OCI-LY7 (cell line): ENCODE results near the gene DYRK2. TPM values are rescaled to one million over a fixed set of nuclear protein-coding genes. Genes with fewer than 3 reads are reported as not detected.

Experiments used
- BruUV-seq: library from RNA; stranded (reverse); fragments of 400-500 nt; replicated peaks from 2 replicates; lab custom pipeline; 2021; lab: Mats Ljungman, UMichigan
- CTCF ChIA-PET: fragments of 300-600 bp; sonication (Branson Sonifier 250); formaldehyde crosslinking; loops from one replicate; lab custom pipeline; 2022; ENCODE audit warnings: antibody characterized with exemption; ENCODE audit not compliant: unreplicated experiment; lab: Charles Lee
- POLR2A ChIA-PET: fragments of 300-600 bp; sonication (Branson Sonifier 250); formaldehyde crosslinking; loops from one replicate; lab custom pipeline; 2022; ENCODE audit warnings: antibody characterized with exemption; lab: Charles Lee
- DNase-seq: peaks from one replicate; pipeline ENCODE4 v3.0.0-alpha.2; 2015; ENCODE audit warnings: low spot score
- H2AFZ ChIP-seq: fragments of 200-600 bp; sonication (generic), shearing (Covaris generic); 2 replicates; pipeline ENCODE4 v1.6.1; 2014; ENCODE audit warnings: mild to moderate bottlenecking, antibody characterized with exemption, low read length, moderate library complexity
- H3K27ac ChIP-seq: fragments of 200-600 bp; sonication (generic); 2 replicates; pipeline ENCODE4 v1.5.1; 2014; ENCODE audit warnings: mixed run types, low read depth, mild to moderate bottlenecking, moderate library complexity, low read length, inconsistent platforms; ENCODE audit not compliant: poor library complexity, severe bottlenecking
- H3K36me3 ChIP-seq: fragments of 200-600 bp; sonication (generic); 2 replicates; pipeline ENCODE4 v1.6.1; 2014; ENCODE audit warnings: mild to moderate bottlenecking, antibody characterized with exemption, low read length, moderate library complexity, mixed read lengths; ENCODE audit not compliant: insufficient read depth
- H3K4me1 ChIP-seq: fragments of 200-600 bp; sonication (generic); 2 replicates; pipeline ENCODE4 v1.5.1; 2014; ENCODE audit warnings: mild to moderate bottlenecking, low read length; ENCODE audit not compliant: insufficient read depth, poor library complexity, severe bottlenecking
- H3K4me2 ChIP-seq: fragments of 200-600 bp; sonication (generic); 2 replicates; pipeline ENCODE4 v1.6.1; 2014; ENCODE audit warnings: mild to moderate bottlenecking, low read length
- H3K4me3 ChIP-seq: fragments of 200-600 bp; sonication (generic); 2 replicates; pipeline ENCODE4 v1.5.1; 2014; ENCODE audit warnings: mild to moderate bottlenecking, low read depth, low read length; ENCODE audit not compliant: poor library complexity, severe bottlenecking
- H3K79me2 ChIP-seq: fragments of 200-600 bp; sonication (generic); 2 replicates; pipeline ENCODE4 v1.6.1; 2016; ENCODE audit warnings: low read depth, mild to moderate bottlenecking, low read length, moderate library complexity, mixed read lengths; ENCODE audit not compliant: insufficient read depth
- H3K9me2 ChIP-seq: fragments of 200-600 bp; sonication (generic); 2 replicates; pipeline ENCODE4 v1.6.1; 2016; ENCODE audit warnings: mild to moderate bottlenecking, low read length, mixed read lengths; ENCODE audit not compliant: insufficient read depth
- H3K9me3 ChIP-seq: fragments of 200-600 bp; sonication (generic); 2 replicates; pipeline ENCODE4 v1.6.1; 2014; ENCODE audit warnings: mild to moderate bottlenecking, mixed run types, low read length, mixed read lengths
- H4K20me1 ChIP-seq: fragments of 200-600 bp; sonication (generic); 2 replicates; pipeline ENCODE4 v1.6.1; 2014; ENCODE audit warnings: mild to moderate bottlenecking, antibody characterized with exemption, low read length, moderate library complexity, mixed read lengths; ENCODE audit not compliant: insufficient read depth
- EZH2phosphoT487 ChIP-seq: fragments of 200-600 bp; sonication (generic); IDR thresholded peaks from 2 replicates; pipeline ENCODE4 v1.6.1; 2018; ENCODE audit warnings: low read depth, borderline replicate concordance, mild to moderate bottlenecking, mixed run types, antibody characterized with exemption, low read length, moderate library complexity, mixed read lengths
- intact Hi-C: fragments of 100-400 bp; cut with micrococcal nuclease; formaldehyde crosslinking; loops from one replicate; pipeline ENCODE4 v1.10.0; 2022; ENCODE audit not compliant: unreplicated experiment
- total RNA-seq, 2 experiments: library from RNA; depleted of rRNA in 1 of 2; stranded (reverse); fragments of >200 nt in 1 of 2; shearing (Covaris generic) in 1 of 2; gene quantifications; 2 replicates each; pipeline ENCODE4 v1.2.3, GENCODE V29; 2014 to 2022
- TF ChIP-seq, protein P1 (sequence below): fragments of 200-600 bp; sonication (generic); conservative IDR thresholded peaks from 2 replicates; pipeline ENCODE4 v1.5.1; 2014; ENCODE audit warnings: mild to moderate bottlenecking, antibody characterized with exemption, low read length, moderate library complexity, mixed read lengths

Gene DYRK2
- total RNA-seq, 2 experiments from 2014 or later, result 30.6 to 32.3 TPM

GRCh38 chr12:67632005-67632404 lies 16.5 kb upstream of the DYRK2 start:
- peaks cover 24% of the 10 kb centered on the region for H3K4me1 ChIP-seq
- H4K20me1 ChIP-seq, result no peaks in the 10 kb centered on the region
- H3K9me2 ChIP-seq, result no peaks in the 10 kb centered on the region
- no peak overlapping the region for H3K4me3 ChIP-seq
- no peaks in the 10 kb centered on the region for H3K9me3 ChIP-seq
- intact Hi-C loops, result no loop called here
- no peaks in the 10 kb centered on the region for H3K36me3 ChIP-seq
- H3K4me2 ChIP-seq, result no peak overlapping the region
- H3K79me2 ChIP-seq, result no peaks in the 10 kb centered on the region
- no peak for DNase-seq
- POLR2A ChIA-PET, result interaction anchor here (0.6 to 1.2 kb wide), 3 partner anchors 11 to 294 kb away, joined by 3 to 5 read pairs (median 4); no protein-coding TSS in a partner anchor
- no peak for TF ChIP-seq EZH2phosphoT487
- TF ChIP-seq, protein P1, sequence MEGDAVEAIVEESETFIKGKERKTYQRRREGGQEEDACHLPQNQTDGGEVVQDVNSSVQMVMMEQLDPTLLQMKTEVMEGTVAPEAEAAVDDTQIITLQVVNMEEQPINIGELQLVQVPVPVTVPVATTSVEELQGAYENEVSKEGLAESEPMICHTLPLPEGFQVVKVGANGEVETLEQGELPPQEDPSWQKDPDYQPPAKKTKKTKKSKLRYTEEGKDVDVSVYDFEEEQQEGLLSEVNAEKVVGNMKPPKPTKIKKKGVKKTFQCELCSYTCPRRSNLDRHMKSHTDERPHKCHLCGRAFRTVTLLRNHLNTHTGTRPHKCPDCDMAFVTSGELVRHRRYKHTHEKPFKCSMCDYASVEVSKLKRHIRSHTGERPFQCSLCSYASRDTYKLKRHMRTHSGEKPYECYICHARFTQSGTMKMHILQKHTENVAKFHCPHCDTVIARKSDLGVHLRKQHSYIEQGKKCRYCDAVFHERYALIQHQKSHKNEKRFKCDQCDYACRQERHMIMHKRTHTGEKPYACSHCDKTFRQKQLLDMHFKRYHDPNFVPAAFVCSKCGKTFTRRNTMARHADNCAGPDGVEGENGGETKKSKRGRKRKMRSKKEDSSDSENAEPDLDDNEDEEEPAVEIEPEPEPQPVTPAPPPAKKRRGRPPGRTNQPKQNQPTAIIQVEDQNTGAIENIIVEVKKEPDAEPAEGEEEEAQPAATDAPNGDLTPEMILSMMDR, result no peak
- CTCF ChIA-PET, result no interaction called here
- H2AFZ ChIP-seq, result peak overlapping the region; percentile 95; the same call in 1 of the 2 replicates
- BruUV-seq, result no TSS peak
- H3K27ac ChIP-seq, result no peak overlapping the region

GRCh38 chr12:67633024-67633610 lies 15.4 kb upstream of the DYRK2 start:
- H3K4me3 ChIP-seq, result no peak overlapping the region
- H3K4me2 ChIP-seq, result no peak overlapping the region
- no peaks in the 10 kb centered on the region for H3K9me2 ChIP-seq
- no peaks in the 10 kb centered on the region for H3K36me3 ChIP-seq
- H2AFZ ChIP-seq, result peak overlapping the region; percentile 4; the same call in 1 of the 2 replicates
- TF ChIP-seq EZH2phosphoT487, result no peak
- TF ChIP-seq, protein P1, result no peak
- POLR2A ChIA-PET, result interaction anchor here (0.6 to 1.5 kb wide), 10 partner anchors 10 to 1698 kb away, joined by 3 to 5 read pairs (median 4); no protein-coding TSS in a partner anchor
- CTCF ChIA-PET, result no interaction called here
- H3K27ac ChIP-seq, result no peak overlapping the region
- no peaks in the 10 kb centered on the region for H3K79me2 ChIP-seq
- H3K4me1 ChIP-seq, result peaks cover 24% of the 10 kb centered on the region
- H3K9me3 ChIP-seq, result no peaks in the 10 kb centered on the region
- no peaks in the 10 kb centered on the region for H4K20me1 ChIP-seq
- intact Hi-C loops, result no loop called here
- BruUV-seq, result no TSS peak
- no peak for DNase-seq

- H3K4me1 ChIP-seq, result peaks cover 24% of the 10 kb centered on the region
- H3K9me2 ChIP-seq, result no peaks in the 10 kb centered on the region
- H4K20me1 ChIP-seq, result no peaks in the 10 kb centered on the region
- H2AFZ ChIP-seq, result peak overlapping the region; percentile 4; the same call in 1 of the 2 replicates
- ChIA-PET CTCF (no interaction called here), POLR2A (interaction anchor here (0.6 to 1.5 kb wide), 6 partner anchors 14 to 1699 kb away, joined by 3 to 5 read pairs (median 4); no protein-coding TSS in a partner anchor)
- H3K4me2 ChIP-seq, result no peak overlapping the region
- intact Hi-C loops, result no loop called here
- H3K4me3 ChIP-seq, result no peak overlapping the region
- TF ChIP-seq EZH2phosphoT487, result no peak
- TF ChIP-seq, protein P1, result no peak
- no peak for DNase-seq
- H3K36me3 ChIP-seq, result no peaks in the 10 kb centered on the region
- no peaks in the 10 kb centered on the region for H3K9me3 ChIP-seq
- H3K79me2 ChIP-seq, result no peaks in the 10 kb centered on the region
- H3K27ac ChIP-seq, result no peak overlapping the region
- no TSS peak for BruUV-seq
Measured at GRCh38 chr12:67633708-67634107, 14.8 kb upstream of the DYRK2 start.
